H9 (cell line): ENCODE measurements around the gene PARK7. TPM values are rescaled to one million over a fixed set of nuclear protein-coding genes. Genes with fewer than 3 reads are reported as not detected.

Experiments used
- DNase-seq: peaks from one replicate; pipeline ENCODE4 v3.0.0-alpha.2; 2017
- H2AFZ ChIP-seq: one replicate; pipeline ENCODE4 v1.6.1; 2013; ENCODE audit warnings: mild to moderate bottlenecking, low read length, control low read depth, moderate library complexity
- H2AK5ac ChIP-seq: 2 replicates; pipeline ENCODE4 v1.6.1; 2013; ENCODE audit warnings: low read length, control low read depth, mixed read lengths; ENCODE audit not compliant: insufficient read length
- H2BK120ac ChIP-seq: one replicate; pipeline ENCODE4 v1.6.1; 2013; ENCODE audit warnings: low read depth, mild to moderate bottlenecking, low read length, control low read depth, inconsistent platforms; ENCODE audit not compliant: poor library complexity, severe bottlenecking
- H2BK12ac ChIP-seq: 2 replicates; pipeline ENCODE4 v1.6.1; 2013; ENCODE audit warnings: low read length, control low read depth, mixed read lengths, low read depth; ENCODE audit not compliant: insufficient read length
- H2BK15ac ChIP-seq: 2 replicates; pipeline ENCODE4 v1.6.1; 2013; ENCODE audit warnings: low read depth, low read length, control low read depth
- H2BK20ac ChIP-seq: one replicate; pipeline ENCODE4 v1.6.1; 2013; ENCODE audit warnings: low read depth, mild to moderate bottlenecking, low read length, control low read depth, inconsistent platforms; ENCODE audit not compliant: poor library complexity, severe bottlenecking
- H2BK5ac ChIP-seq: 2 replicates; pipeline ENCODE4 v1.6.1; 2013; ENCODE audit warnings: low read length, control low read depth, mixed read lengths; ENCODE audit not compliant: insufficient read length
- H3K14ac ChIP-seq: 2 replicates; pipeline ENCODE4 v1.6.1; 2013; ENCODE audit warnings: low read length, control low read depth; ENCODE audit not compliant: insufficient read depth
- H3K18ac ChIP-seq: 2 replicates; pipeline ENCODE4 v1.6.1; 2013; ENCODE audit warnings: low read depth, mild to moderate bottlenecking, mixed read lengths, low read length, control low read depth; ENCODE audit not compliant: insufficient read length
- H3K23ac ChIP-seq: 2 replicates; pipeline ENCODE4 v1.6.1; 2013; ENCODE audit warnings: low read length, control low read depth, mixed read lengths, low read depth; ENCODE audit not compliant: insufficient read length
- H3K23me2 ChIP-seq: 2 replicates; pipeline ENCODE4 v1.6.1; 2013; ENCODE audit warnings: low read depth, mild to moderate bottlenecking, mixed read lengths, low read length, control low read depth; ENCODE audit not compliant: insufficient read length, poor library complexity, severe bottlenecking
- H3K27ac ChIP-seq: 2 replicates; pipeline ENCODE4 v1.5.1; 2013; ENCODE audit warnings: low read length, control low read depth, mixed read lengths, low read depth; ENCODE audit not compliant: insufficient read length
- H3K27me3 ChIP-seq: 2 replicates; pipeline ENCODE4 v1.6.1; 2013; ENCODE audit warnings: low read length, control low read depth, inconsistent platforms; ENCODE audit not compliant: insufficient read depth
- H3K4ac ChIP-seq: 2 replicates; pipeline ENCODE4 v1.6.1; 2013; ENCODE audit warnings: low read depth, mild to moderate bottlenecking, control low read depth, inconsistent platforms, low read length, moderate library complexity
- H3K4me1 ChIP-seq: 2 replicates; pipeline ENCODE4 v1.6.1; 2013; ENCODE audit warnings: low read length, control low read depth, inconsistent platforms; ENCODE audit not compliant: insufficient read depth
- H3K4me2 ChIP-seq: 2 replicates; pipeline ENCODE4 v1.6.1; 2013; ENCODE audit warnings: low read length, control low read depth, mixed read lengths; ENCODE audit not compliant: insufficient read length, insufficient read depth
- H3K56ac ChIP-seq: 2 replicates; pipeline ENCODE4 v1.6.1; 2013; ENCODE audit warnings: low read depth, mild to moderate bottlenecking, mixed read lengths, low read length, control low read depth; ENCODE audit not compliant: insufficient read length
- H3K79me1 ChIP-seq: 2 replicates; pipeline ENCODE4 v1.6.1; 2013; ENCODE audit warnings: low read depth, mild to moderate bottlenecking, moderate library complexity, low read length, control low read depth, inconsistent platforms; ENCODE audit not compliant: insufficient read depth, poor library complexity, severe bottlenecking
- H3K79me2 ChIP-seq: 2 replicates; pipeline ENCODE4 v1.6.1; 2013; ENCODE audit warnings: low read length, control low read depth, inconsistent platforms; ENCODE audit not compliant: insufficient read depth
- H3K9ac ChIP-seq: 2 replicates; pipeline ENCODE4 v1.6.1; 2013; ENCODE audit warnings: low read length, control low read depth, mixed read lengths; ENCODE audit not compliant: insufficient read length; ENCODE audit errors: extremely low read depth
- H3K9me3 ChIP-seq: one replicate; pipeline ENCODE4 v1.6.1; 2013; ENCODE audit warnings: low read depth, low read length, inconsistent platforms; ENCODE audit not compliant: control insufficient read depth
- H3T11ph ChIP-seq: one replicate; pipeline ENCODE4 v1.6.1; 2013; ENCODE audit warnings: mild to moderate bottlenecking, low read length, control low read depth, inconsistent platforms
- H4K20me1 ChIP-seq: one replicate; pipeline ENCODE4 v1.6.1; 2013; ENCODE audit not compliant: control insufficient read depth, insufficient read length, insufficient read depth
- H4K5ac ChIP-seq: 2 replicates; pipeline ENCODE4 v1.6.1; 2013; ENCODE audit warnings: low read depth, mild to moderate bottlenecking, mixed read lengths, low read length, control low read depth; ENCODE audit not compliant: insufficient read length
- H4K8ac ChIP-seq: replicated peaks from 2 replicates; pipeline ENCODE4 v1.6.1; 2013; ENCODE audit warnings: low read length, control low read depth, mixed read lengths, low read depth; ENCODE audit not compliant: insufficient read length
- H4K91ac ChIP-seq: 2 replicates; pipeline ENCODE4 v1.6.1; 2013; ENCODE audit warnings: low read depth, mild to moderate bottlenecking, moderate library complexity, mixed read lengths, low read length, control low read depth; ENCODE audit not compliant: insufficient read length
- H3K27ac Mint-ChIP-seq, 3 experiments: 2 replicates in 2 of 3; 3 replicates in 1 of 3; pipeline ENCODE4 v1.8.0; 2020 to 2021; ENCODE audit warnings: mixed read lengths in 3 of 3, mild to moderate bottlenecking in 1 of 3, moderate library complexity in 1 of 3
- H3K27me3 Mint-ChIP-seq: 2 replicates; pipeline ENCODE4 v1.8.0; 2021; ENCODE audit warnings: low read depth, mild to moderate bottlenecking, moderate library complexity, mixed read lengths
- H3K36me3 Mint-ChIP-seq, 3 experiments: 2 replicates in 2 of 3; 3 replicates in 1 of 3; pipeline ENCODE4 v1.8.0; 2020 to 2021; ENCODE audit warnings: low read depth in 3 of 3, mixed read lengths in 3 of 3; ENCODE audit not compliant: insufficient read depth in 1 of 3
- H3K4me1 Mint-ChIP-seq, 2 experiments: 2 replicates each; pipeline ENCODE4 v1.8.0; 2020; ENCODE audit warnings: mixed read lengths in 2 of 2
- H3K4me3 Mint-ChIP-seq, 2 experiments: 2 replicates in 1 of 2; 3 replicates in 1 of 2; pipeline ENCODE4 v1.8.0; 2020 to 2021; ENCODE audit warnings: mild to moderate bottlenecking in 2 of 2, mixed read lengths in 2 of 2, moderate library complexity in 1 of 2
- H3K9me3 Mint-ChIP-seq, 2 experiments: 2 replicates in 1 of 2; 3 replicates in 1 of 2; pipeline ENCODE4 v1.8.0; 2020; ENCODE audit warnings: mild to moderate bottlenecking in 2 of 2, mixed read lengths in 2 of 2, moderate library complexity in 1 of 2
- CTCF ChIP-seq: fragments of 200-600 bp; sonication (generic); conservative IDR thresholded peaks from 3 replicates; pipeline ENCODE4 v1.8.0; 2021; ENCODE audit warnings: antibody characterized with exemption, mild to moderate bottlenecking
- WGBS: extraction: QIAGEN DNeasy Blood & Tissue Kit; methylation state at CpG from one replicate; pipeline ENCODE4 v1.1.7; 2013; ENCODE audit warnings: missing lambda C conversion rate, low lambda C conversion rate, mixed read lengths; ENCODE audit not compliant: insufficient read length; ENCODE audit errors: extremely low coverage; 5-methylcytosine and 5-hydroxymethylcytosine counted together
- total RNA-seq: library from RNA; stranded (reverse); gene quantifications from 2 replicates; pipeline ENCODE4 v1.2.1, GENCODE V29; 2021

PARK7 gene
- total RNA-seq, 1 experiment from 2014 or later = 370 TPM

- no peak for TF ChIP-seq CTCF
- Histone ChIP-seq H3K56ac (no peak overlapping the region), H3K23me2 (no peaks in the 10 kb centered on the region), H3K27me3 (no peaks in the 10 kb centered on the region), H3K27ac (no peak overlapping the region), H2BK120ac (no peak overlapping the region), H3K18ac (no peak overlapping the region), H4K8ac (no peak overlapping the region), H2AFZ (no peak overlapping the region), H3K79me1 (no peaks in the 10 kb centered on the region), H3T11ph (no peak overlapping the region), H2BK5ac (no peak overlapping the region), H3K14ac (no peak overlapping the region), H4K20me1 (no peaks in the 10 kb centered on the region), H2BK20ac (no peak overlapping the region), H3K23ac (no peak overlapping the region), H3K9ac (no peak overlapping the region), H3K4ac (no peak overlapping the region), H4K5ac (no peak overlapping the region), H2AK5ac (no peak overlapping the region), H2BK12ac (no peak overlapping the region), H3K4me1 (no peaks in the 10 kb centered on the region), H4K91ac (no peak overlapping the region), H3K9me3 (no peaks in the 10 kb centered on the region), H3K79me2 (no peaks in the 10 kb centered on the region), H2BK15ac (no peak overlapping the region), H3K4me2 (no peak overlapping the region)
- no CpG with 5 or more reads among the region's 15 CpGs for WGBS
- no peak overlapping the region for H3K4me3 Mint-ChIP-seq
- no peak overlapping the region for H3K27ac Mint-ChIP-seq
- no peaks in the 10 kb centered on the region for H3K4me1 Mint-ChIP-seq
- DNase-seq = no peak
- H3K9me3 Mint-ChIP-seq = no peaks in the 10 kb centered on the region
- H3K36me3 Mint-ChIP-seq = no peaks in the 10 kb centered on the region
- H3K27me3 Mint-ChIP-seq = peaks cover 14% of the 10 kb centered on the region
These were observed 30.7 kb upstream of the PARK7 start for GRCh38 chr1:7930645-7931445.
